Measurements from ENCODE around the gene RIMBP3C.
"Not testable (repeated sequence)": the region's sequence is repeated elsewhere in the genome, so short reads cannot be mapped to it uniquely, and the experiment has no call there.

RIMBP3C gene

DNA sequence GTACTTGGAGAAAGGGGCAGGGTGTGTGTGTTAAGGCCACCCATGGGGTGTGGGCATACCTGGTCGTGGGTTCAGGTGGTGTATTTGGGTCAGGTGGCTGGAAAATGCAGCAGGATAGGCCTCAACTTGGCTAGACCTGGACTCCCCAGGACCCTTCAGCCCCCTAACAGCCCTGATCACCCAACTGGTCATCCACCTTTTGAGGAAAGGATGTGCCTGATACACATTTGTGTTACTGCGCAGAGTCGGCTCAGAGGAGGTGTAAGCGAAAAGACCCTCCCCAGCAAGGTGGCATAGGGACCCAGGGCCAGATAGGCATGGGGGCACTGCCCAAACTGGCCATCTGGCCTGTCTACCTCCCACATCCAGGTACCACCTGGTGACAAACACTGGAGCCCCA is at the start of gene RIMBP3C:
Gene RIMBP3C (minus strand): TSS at position 101 of the 400 bp plus-strand sequence. CDS start 485 bp downstream, outside the sequence.
- DNase-seq (ENCODE audit: low read depth), result not testable (repeated sequence)

- DNase-seq (ENCODE audit: low read depth), result no peak
These were observed 48.0 kb upstream of the RIMBP3C start for GRCh38 chr22:21599053-21599893.

GRCh38 chr22:21598302-21598701 is 47.0 kb upstream of the RIMBP3C start:
- no peak for DNase-seq (ENCODE audit: low read depth)

GRCh38 chr22:21596356-21597135 is 45.3 kb upstream of the RIMBP3C start:
- not testable (repeated sequence) for DNase-seq (ENCODE audit: low read depth)

- no peak for DNase-seq (ENCODE audit: low read depth)
These were observed 43.7 kb upstream of the RIMBP3C start for GRCh38 chr22:21594865-21595452.

DNA sequence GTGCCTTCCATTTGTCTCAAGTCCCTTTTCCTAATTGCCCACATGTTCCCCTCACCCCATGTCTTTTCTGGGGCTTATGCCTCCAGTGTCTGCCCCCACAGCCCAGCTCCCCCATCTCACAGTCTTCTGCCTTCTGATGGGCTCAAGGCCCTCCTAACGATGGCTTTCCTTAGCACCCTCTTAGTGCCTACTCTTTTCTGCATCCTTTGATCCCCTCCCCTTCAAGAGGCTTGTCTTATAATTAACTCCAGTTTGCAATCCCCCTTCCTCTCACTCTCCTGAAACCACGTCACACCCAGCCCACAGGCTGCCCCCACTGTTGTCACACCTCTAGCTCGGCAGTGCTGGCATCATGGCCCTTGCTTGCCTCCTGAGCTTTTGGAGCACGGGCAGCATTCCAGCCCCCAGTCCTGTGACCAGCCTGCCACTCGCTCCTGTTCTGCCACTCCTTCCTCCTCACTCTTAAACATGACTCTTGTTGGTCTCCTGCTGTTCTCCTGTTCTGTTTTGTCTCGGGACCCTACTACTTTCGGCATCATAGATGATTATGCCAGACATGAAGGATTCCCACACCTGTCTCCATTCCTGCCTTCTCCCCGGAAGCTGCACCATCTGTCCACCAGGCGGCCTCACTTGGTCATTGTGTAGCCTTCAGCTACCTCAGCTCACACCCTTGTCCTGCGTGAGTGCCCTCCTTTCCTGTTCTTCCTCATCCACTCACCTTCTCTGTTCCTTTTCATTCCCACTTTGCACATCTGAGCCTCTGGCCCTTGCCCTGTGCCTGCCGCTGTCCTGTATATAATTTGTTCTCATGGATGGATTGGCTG is 42.4 kb upstream of the RIMBP3C start:
- DNase-seq (ENCODE audit: low read depth), result no peak

- DNase-seq (ENCODE audit: low read depth), result no peak
These were observed 41.2 kb upstream of the RIMBP3C start for GRCh38 chr22:21592422-21592821.

DNA sequence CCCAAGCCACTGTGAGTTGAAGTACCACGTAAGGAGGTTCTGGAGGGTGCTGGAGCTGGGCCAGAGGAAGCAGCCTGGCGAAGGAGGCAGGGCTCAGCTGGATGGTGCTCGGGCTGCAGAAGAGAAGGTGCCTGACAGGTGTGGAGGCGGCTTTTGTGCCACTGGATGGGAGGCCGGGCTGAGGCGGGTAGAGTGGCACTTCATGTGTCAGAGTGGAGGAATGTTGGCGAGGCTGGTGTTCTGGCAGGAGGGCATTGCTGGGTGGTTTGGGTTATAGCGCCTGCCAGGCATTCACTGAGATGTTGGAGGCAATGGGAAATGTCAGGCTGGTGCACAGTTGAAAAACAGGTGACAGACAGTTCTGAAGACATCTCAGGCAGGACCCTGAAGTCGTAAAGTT is 40.4 kb upstream of the RIMBP3C start:
- no peak for DNase-seq (ENCODE audit: low read depth)

GRCh38 chr22:21590809-21591641 is 39.8 kb upstream of the RIMBP3C start:
- no peak for DNase-seq (ENCODE audit: low read depth)

- DNase-seq (ENCODE audit: low read depth), result no peak
These were observed 38.1 kb upstream of the RIMBP3C start for GRCh38 chr22:21589396-21589795.

DNA sequence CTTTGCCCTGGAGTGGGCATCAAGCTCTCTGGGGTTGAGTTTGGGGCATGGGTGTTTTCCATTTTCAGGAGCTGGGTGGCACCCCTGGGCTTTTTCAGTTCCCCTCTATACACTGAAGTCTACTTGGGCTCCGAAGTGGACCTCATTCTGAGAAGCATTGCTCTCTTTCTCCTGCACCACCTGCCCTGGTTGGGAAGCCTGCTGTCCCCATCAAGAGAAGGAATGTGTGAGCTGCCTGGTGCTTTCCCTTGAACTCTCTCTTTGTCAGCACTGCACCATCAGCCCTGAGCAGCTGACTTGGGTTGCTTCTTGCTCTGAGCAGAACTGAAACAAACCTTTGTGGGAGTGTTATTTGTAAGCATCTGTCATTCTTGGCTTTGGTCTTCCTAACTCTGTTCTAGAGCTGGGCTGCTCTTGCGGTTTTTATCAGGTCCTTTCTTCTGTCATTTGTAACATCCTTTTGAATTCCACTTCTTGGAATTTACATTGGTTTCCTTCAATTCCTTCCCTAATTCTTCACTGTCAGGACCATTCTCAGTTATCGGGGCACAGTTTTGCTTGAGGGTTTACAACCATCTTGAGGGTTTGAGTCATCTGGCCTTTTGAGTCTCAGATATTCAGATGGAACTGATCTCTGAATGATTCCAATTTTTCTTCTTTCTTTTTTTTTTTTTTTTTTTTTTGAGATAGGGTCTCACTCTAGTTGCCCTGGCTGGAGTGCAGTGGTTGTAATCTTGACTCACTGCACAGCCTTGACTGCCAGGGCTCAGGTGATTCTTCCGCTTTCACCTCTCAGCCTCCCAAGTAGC is 36.7 kb upstream of the RIMBP3C start:
- no peak for DNase-seq (ENCODE audit: low read depth)

- no peak for DNase-seq (ENCODE audit: low read depth)
These were observed 34.1 kb upstream of the RIMBP3C start for GRCh38 chr22:21585389-21585788.

- DNase-seq (ENCODE audit: low read depth), result no peak
These were observed 31.8 kb upstream of the RIMBP3C start for GRCh38 chr22:21582801-21583740.

GRCh38 chr22:21581009-21581713 is 29.9 kb upstream of the RIMBP3C start:
- not testable (repeated sequence) for DNase-seq (ENCODE audit: low read depth)

DNA sequence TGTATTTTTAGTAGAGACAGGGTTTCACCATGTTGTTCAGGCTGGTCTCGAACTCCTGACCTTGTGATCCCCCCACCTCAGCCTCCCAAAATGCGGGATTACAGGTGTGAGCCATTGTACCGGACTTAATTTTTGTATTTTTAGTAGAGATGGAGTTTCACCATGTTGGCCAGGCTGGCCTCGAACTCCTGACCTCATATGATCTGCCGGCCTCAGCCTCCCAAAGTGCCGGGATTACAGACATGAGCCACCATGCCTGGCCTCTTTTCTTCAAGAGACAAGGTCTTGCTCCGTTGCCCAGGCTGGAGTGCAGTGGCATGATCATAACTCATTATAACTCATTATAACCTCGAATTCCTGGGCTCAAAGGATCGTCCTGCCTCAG is 29.4 kb upstream of the RIMBP3C start:
- not testable (repeated sequence) for DNase-seq (ENCODE audit: low read depth)

DNA sequence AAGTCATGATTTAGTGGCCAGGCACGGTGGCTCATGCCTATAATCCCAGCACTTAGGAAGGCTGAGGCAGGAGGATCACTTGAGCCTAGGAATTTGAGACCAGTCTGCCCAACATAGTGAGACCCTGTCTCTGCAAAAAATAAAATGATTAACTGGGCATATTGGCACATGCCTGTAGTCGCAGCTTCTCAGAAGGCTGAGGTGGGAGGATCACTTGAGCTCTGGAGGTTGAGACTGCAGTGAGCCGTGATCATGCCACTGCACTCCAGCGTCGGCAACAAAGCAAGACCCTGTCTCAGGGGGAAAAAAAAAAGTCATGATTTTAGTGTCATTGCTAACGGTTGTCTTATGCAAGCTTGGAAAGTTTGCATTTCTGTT is 28.2 kb upstream of the RIMBP3C start:
- DNase-seq (ENCODE audit: low read depth), result no peak

DNA sequence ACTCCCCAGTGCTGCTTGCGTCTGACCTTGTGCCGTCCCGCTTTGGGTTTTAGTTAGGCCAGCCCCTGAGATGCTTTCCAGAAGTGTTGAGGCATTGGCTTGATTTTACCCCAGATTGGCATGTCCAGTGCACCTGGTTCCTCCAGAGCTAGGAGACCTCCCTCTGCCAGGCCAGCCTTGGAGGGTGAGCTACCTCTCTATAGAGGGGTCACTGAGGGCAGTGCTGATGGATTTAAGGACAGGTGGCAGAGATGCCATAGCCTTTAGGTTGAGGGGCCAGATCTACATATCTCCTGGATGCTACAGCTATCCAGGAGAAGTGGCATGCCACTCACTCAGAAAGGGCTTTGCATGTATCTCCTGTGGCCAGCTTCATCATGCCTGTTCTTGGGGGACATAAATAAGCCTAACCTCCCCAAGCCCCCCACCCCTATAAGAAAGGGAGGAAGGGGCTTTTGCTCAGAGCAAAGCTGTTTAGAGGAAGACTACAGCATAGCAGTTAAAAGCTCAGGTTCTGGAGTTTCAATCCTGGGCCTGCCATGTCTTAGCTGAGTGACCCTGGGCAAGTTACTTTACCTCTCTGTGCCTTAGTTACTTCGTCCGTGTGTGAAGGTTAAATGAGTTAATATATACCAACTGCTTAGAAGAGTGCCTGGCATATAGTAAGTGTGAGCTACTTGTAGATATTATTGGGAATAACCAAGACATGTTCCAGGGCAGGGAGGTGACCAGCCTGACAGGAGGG is 22.7 kb upstream of the RIMBP3C start:
- no peak for DNase-seq (ENCODE audit: low read depth)

DNA sequence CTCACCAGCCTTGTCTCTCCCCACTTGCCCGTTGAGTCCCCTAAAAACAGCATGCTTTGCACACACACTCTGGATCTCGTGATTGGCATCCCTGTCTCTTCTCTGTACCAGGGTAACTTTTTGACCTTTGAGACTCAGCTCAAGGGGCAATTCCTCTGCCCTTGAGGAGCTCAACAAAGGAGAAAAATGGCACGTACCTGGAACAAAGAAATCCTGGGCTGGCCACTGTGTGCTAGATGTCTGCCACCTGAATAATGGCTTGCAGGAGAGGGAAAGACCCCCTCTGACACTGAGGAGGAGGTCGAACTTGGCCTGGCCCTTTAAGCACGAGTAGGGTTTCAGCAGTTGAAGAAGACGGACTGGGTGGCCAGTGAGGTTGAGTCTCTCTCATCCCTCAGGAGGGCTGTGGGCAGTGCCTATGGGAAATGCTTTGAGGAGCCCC is 22.1 kb upstream of the RIMBP3C start:
- DNase-seq (ENCODE audit: low read depth), result no peak
